Globus pallidus (tissue), 1 donor: Measurements from ENCODE around the gene DSG3.

Experiments used
- DNase-seq: peaks from one replicate; pipeline ENCODE4 v3.0.0-alpha.2; 2015; ENCODE audit warnings: low spot score

The DSG3 gene

DNA sequence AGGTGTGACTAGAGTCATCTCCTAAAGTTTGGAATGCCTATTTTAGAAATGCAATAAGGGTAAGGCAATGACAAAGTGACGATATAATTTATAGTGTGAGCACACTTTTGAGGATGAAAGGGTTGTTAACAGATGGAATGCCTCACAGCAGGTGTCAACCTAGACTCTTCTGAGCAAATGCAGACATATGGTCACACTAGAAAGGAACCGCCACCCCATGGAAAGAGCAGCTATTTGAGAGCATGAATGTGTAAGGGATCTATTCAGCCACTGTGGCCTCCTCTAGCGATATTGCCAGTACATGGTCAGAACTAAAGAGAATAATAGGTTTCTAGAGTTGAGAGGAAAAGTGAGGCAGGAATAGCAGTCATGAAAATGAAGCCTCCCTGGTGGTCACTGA lies 68.9 kb downstream of the DSG3 start:
- DNase-seq = no peak

DNA sequence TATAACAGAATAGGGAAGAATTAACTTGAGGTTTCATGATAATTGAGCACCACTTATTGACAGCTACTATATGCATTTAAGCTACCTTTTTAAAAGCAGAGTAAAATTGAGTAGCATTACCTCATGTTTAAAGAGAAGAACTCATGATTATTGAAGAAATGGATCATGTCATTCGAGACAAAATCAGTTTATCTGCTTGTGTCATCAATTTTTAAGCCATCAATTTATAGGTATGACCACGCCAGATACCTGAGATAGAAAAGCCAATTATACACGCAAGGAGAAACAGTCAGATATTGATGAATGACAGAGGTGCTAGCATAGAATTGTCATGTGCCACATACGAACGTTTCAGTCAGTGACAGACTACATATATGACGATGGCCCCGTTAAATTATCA lies 78.8 kb downstream of the DSG3 start:
- no peak for DNase-seq
